HG03280 (cell line): ENCODE measurements around the gene SLITRK1.

Source experiments
- ATAC-seq: cut with Tn5 transposase; IDR thresholded peaks from one replicate; pipeline ENCODE4 v1.9.1; 2021; ENCODE audit warnings: mild to moderate bottlenecking, moderate library complexity; ENCODE audit not compliant: unreplicated experiment

SLITRK1 gene, protein sequence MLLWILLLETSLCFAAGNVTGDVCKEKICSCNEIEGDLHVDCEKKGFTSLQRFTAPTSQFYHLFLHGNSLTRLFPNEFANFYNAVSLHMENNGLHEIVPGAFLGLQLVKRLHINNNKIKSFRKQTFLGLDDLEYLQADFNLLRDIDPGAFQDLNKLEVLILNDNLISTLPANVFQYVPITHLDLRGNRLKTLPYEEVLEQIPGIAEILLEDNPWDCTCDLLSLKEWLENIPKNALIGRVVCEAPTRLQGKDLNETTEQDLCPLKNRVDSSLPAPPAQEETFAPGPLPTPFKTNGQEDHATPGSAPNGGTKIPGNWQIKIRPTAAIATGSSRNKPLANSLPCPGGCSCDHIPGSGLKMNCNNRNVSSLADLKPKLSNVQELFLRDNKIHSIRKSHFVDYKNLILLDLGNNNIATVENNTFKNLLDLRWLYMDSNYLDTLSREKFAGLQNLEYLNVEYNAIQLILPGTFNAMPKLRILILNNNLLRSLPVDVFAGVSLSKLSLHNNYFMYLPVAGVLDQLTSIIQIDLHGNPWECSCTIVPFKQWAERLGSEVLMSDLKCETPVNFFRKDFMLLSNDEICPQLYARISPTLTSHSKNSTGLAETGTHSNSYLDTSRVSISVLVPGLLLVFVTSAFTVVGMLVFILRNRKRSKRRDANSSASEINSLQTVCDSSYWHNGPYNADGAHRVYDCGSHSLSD

DNA sequence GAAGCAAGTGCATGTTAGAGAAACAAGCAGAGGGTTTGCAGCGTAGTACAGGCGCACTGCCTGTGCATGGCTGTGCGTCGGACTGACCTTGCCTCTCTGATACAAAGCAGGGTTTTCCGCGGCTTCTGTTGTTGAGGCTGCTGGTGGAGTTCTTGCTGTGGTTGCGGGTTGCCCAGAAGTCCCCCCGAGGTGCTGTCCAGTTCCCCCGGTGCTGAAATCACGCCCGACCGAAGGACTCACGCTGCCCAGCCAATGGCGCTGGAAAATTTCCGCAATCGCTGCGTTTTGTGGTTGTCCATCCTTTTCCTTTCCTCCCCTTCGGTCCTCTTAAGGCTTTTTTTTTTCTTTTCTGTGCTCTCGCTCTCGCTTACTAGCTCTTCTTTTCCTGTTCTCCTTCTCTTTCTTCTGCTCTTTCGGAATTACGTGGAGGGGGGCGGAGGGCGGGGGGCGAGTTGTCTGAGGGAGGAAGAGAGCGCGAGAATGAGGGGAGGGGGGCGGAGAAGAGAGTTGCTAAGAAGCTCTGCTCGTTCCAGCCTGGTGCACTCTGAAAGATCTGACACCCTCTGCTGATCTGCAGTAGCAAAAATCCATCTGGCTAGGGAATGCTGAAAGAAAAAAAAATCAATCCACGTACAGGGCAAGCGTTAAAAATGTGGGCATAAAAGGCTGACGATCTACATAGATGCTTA is at the start of gene SLITRK1:
SLITRK1 (minus strand) TSS at position 558 of the 689 bp plus-strand sequence. CDS start 967 bp downstream, outside the sequence.
- no peak for ATAC-seq

GRCh38 chr13:83929157-83929556 is 46.9 kb upstream of the SLITRK1 start:
- ATAC-seq = no peak

GRCh38 chr13:83919775-83920174 is 37.5 kb upstream of the SLITRK1 start:
- no peak for ATAC-seq

DNA sequence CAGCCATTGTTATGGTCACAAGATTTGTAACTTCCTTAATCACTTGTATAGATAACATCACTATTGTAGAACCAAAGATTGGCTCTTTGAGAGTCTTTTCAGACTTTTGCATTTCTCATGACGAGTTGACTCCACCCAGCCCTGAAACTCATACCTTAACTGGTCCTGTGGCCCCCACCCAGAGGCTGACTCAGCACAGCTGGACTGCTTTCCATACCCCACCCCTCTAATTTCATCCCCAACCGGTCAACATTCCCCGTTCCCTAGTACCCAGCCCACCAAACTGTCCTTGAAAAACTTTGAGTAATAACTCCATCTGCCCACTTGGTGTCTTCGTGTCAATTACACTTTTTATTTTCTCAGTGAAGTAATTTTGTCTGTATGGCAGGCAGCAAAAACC is 32.1 kb upstream of the SLITRK1 start:
- ATAC-seq = no peak

DNA sequence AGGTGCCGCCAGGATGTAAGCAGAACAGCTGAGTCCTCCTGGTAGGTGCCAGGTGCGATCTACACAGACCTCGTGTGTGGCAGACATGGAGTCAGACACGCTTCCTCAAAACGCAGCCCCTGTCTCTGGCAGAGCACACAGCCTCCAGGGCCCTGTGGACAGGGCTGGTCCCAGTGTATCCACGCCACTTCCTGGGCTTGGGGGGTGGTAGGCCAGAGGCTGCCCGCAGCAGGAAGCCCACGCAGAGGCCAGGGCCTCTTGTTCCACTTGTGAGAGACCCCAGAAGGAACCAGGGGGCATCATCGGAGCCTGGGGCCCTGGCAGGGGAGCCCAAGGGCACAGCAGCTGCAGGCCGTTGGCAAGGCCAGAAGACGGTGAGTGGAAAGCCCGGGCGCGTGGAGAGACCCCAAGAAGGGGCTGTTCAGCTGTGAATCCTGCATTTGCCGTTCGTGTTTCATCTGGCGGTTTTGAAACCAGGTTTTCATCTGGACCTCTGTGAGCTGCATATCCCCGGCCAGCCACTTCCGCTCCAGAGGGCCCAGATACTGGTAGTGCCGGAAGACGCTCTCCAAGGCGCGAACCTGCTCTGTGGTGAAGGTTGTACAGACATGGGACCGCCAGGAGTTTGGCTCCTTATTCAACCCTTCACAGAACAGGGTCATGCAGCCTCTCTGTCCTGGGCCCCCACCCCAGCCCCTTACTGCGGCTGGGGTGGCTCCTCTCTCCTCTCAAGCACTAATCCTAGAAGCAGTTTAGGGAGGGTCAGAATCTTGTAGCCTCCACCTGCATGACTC is 25.1 kb upstream of the SLITRK1 start:
- ATAC-seq = no peak

- no peak for ATAC-seq
Observed at GRCh38 chr13:83906240-83906820, 24.1 kb upstream of the SLITRK1 start.

GRCh38 chr13:83905641-83906040 is 23.4 kb upstream of the SLITRK1 start:
- ATAC-seq = no peak

- no peak for ATAC-seq
Observed at GRCh38 chr13:83895994-83896580, 13.8 kb upstream of the SLITRK1 start.

DNA sequence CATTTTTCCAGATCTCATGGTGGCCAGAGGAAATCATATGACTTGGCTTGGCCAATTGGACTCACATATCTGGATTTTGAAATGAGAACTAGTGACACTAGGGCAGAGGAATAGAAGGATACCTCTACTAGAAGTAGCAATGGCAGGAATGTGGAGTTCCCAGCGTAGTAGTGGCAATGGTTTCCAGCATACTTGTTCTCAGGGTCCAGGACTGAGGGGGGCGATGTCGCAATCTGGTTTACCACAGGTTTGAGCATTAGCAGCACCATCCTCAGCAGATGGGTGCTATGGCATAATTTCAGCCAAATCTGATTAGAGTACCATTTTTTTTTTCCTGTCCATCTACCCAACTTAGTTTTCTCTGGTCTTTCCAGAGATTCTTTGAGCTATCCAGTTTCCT is 8.1 kb upstream of the SLITRK1 start:
- no peak for ATAC-seq

GRCh38 chr13:83884141-83884540 is 1.9 kb upstream of the SLITRK1 start:
- ATAC-seq = no peak

DNA sequence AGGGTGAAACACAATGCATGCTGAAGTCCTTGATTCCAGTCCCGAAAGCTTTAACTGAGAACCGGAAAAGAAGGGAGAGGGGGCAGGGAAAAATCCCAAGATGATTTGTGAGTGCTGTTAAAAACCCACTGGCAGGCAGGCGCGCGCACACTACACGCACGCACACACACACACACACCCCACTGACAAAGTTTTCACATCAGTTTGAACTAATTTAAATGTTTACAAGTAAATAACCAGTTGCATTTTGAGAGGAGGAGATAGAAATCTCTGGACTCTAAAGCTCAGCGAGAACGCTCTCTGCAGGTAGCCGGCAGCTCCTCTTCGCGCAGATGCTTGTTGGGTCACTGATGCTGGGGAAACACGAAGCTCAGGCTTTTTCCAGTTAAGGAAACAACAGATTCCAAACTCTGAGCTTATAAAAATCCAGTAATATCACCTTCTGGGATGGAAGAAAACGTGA is 818 bp upstream of the SLITRK1 start:
- no peak for ATAC-seq

DNA sequence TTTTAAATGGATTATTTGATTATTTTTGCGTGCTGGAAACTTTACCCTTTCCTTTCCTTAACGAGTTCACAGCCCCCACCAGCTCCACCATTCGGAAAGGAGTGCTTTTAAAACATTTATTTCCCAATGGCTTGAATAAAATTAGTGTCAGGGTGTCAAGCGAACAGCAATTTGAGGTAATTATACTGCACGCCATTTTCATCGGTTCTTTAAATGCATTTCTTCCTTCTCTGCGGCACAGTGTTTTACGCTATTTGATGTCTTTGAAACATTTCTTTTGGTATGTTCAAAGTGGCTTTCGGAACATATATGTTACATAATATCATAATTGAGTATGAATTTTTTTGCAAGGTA is 309 bp upstream of the SLITRK1 start:
- ATAC-seq = no peak

- no peak for ATAC-seq
Observed at GRCh38 chr13:83881140-83881684, 1.1 kb downstream of the SLITRK1 start.

DNA sequence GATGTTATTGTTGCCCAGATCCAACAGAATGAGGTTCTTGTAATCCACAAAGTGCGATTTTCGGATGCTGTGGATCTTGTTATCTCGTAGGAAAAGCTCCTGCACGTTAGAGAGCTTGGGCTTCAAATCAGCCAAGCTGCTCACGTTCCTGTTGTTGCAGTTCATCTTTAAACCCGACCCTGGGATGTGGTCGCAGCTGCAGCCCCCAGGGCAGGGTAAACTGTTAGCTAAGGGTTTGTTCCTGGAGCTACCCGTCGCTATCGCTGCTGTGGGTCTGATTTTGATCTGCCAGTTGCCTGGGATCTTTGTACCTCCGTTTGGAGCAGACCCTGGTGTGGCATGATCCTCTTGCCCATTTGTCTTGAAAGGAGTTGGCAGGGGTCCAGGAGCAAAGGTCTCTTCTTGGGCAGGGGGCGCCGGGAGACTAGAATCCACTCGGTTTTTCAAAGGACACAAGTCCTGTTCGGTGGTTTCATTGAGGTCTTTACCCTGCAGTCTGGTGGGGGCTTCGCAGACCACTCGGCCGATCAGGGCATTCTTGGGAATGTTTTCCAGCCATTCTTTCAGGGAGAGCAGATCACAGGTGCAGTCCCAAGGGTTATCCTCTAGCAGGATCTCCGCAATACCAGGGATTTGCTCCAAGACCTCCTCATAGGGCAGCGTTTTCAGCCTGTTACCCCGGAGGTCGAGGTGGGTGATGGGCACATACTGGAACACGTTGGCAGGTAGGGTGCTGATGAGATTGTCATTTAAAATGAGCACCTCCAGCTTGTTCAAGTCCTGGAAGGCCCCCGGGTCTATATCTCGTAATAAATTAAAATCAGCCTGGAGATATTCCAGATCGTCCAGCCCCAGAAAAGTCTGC is 1.8 kb downstream of the SLITRK1 start:
- no peak for ATAC-seq

- no peak for ATAC-seq
Observed at GRCh38 chr13:83879431-83880171, 2.7 kb downstream of the SLITRK1 start.

DNA sequence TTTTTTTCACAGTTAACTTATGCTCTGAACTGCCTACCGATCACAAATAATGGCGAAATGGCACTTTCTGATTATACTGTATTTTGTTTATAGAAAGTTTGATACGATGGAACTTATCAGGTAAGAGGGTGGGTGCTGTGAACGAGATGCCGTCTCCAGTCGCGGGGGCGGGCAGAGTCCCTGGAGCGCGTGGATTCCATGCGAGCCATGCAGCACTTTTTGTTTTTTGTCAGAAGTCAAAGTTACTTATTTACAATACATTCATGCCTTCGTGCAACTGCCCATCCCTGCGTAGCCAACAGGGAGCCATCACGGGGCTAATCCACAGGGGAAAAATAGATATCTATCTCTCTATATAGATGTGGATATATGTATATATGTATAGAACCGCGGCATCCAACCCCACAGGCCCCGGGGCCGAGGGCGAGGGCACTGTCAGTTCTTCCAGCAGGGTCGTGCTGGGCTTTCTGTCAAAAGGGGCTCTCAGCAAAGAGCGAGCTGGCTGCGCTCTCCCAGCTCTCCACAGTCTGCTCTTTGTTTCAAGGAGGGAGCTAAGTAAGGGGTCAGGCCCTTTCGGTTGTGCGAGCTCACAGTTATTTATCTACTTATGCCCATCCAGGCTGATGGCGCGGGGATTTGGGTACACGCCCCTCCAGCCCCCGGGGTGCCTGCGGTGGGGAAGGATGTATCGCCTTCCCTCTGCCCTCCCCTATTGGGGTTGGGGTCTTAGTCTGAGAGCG is 3.4 kb downstream of the SLITRK1 start:
- no peak for ATAC-seq

DNA sequence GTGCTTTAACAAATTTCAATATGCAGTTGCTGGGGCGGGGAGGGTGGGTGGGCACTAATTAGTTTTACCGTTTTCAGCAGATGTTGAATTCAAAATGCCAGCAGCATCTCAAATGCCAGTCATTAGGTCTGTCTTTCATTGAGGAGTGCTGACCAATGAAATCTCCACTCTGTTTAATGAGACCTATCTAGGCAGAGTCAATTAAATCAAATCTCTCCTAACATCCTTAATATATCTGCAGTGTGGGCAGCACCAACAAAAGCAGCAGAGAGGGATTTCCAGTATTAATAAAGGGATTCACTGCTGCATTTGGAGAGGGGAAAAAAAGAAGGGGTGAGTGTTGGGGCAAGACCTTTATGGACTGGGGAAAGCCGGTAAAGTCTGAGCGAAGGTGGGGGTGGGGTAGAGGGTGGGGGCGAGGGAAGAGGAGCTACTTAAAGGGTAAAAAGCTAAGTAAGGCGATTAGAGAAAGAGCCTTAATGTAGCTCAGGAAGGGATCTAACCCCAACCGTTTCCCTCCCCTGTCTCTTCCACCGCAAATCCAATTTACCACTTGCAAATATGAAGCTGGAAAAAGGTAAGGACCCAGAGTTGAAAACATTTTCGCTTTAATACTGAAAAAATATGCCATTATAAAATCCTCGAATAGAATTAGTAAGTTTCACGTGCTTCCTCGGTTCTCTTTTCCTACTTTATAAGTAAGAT is 4.5 kb downstream of the SLITRK1 start:
- no peak for ATAC-seq
